GM12878 (cell line): ENCODE results near the gene HELZ. TPM values are rescaled to one million over a fixed set of nuclear protein-coding genes. Genes with fewer than 3 reads are reported as not detected.

Experiments
- ATAC-seq: fragments of 200-7000 bp; cut with Tn5 transposase; 3 replicates; pipeline ENCODE4 v1.9.1; 2020; ENCODE audit warnings: mild to moderate bottlenecking, moderate library complexity
- BruUV-seq: library from RNA; stranded (reverse); fragments of 400-500 nt; replicated peaks from 2 replicates; lab custom pipeline; 2021; lab: Mats Ljungman, UMichigan
- CTCF ChIA-PET: fragments of 300-600 bp; sonication (Branson Sonifier 250); formaldehyde crosslinking; extraction: SDS; loops from one replicate; lab custom pipeline; 2021; ENCODE audit warnings: inconsistent platforms; lab: Yijun Ruan, JAX
- POLR2A ChIA-PET: fragments of 350-600 bp; formaldehyde crosslinking; extraction: SDS; loops from one replicate; lab custom pipeline; 2021; ENCODE audit warnings: inconsistent platforms; lab: Charles Lee
- RAD21 ChIA-PET: fragments of 300-600 bp; sonication (Branson Sonifier 250); formaldehyde crosslinking; loops from one replicate; lab custom pipeline; 2023; ENCODE audit warnings: antibody characterized with exemption; ENCODE audit not compliant: unreplicated experiment; lab: Charles Lee
- SMC1A ChIA-PET: fragments of 300-600 bp; sonication (Branson Sonifier 250); formaldehyde crosslinking; loops from one replicate; lab custom pipeline; 2023; ENCODE audit not compliant: unreplicated experiment, uncharacterized antibody; lab: Charles Lee
- DNase-seq: peaks from one replicate; pipeline ENCODE4 v3.0.0-alpha.2; 2011; ENCODE audit warnings: low read depth, low spot score
- FAIRE-seq: peaks from 3 replicates; lab custom pipeline; 2011; peaks lifted over from hg19 to GRCh38; lab: Jason Lieb, UNC
- H2AFZ ChIP-seq: 2 replicates; pipeline ENCODE4 v1.6.0; 2011; ENCODE audit warnings: low read depth, low read length, control low read depth; ENCODE audit not compliant: control insufficient read depth
- H3K27ac ChIP-seq: 2 replicates; pipeline ENCODE4 v1.5.1; 2011; ENCODE audit warnings: control low read depth; ENCODE audit not compliant: control insufficient read depth, insufficient read depth
- H3K27me3 ChIP-seq, 2 experiments: replicated peaks in 1 of 2; 2 replicates each; pipeline versions ENCODE4 v1.6.0 to v1.6.1; 2011; ENCODE audit warnings: low read length in 1 of 2; ENCODE audit not compliant: control insufficient read depth in 2 of 2, insufficient read depth in 2 of 2
- H3K36me3 ChIP-seq, 2 experiments: 2 replicates each; pipeline ENCODE4 v1.5.1; 2011; ENCODE audit warnings: low read length in 1 of 2; ENCODE audit not compliant: control insufficient read depth in 2 of 2, insufficient read depth in 2 of 2
- H3K4me1 ChIP-seq: 2 replicates; pipeline ENCODE4 v1.6.1; 2011; ENCODE audit warnings: mild to moderate bottlenecking, low read length, moderate library complexity, mixed read lengths; ENCODE audit not compliant: control insufficient read depth, insufficient read depth
- H3K4me2 ChIP-seq: 2 replicates; pipeline ENCODE4 v1.6.0; 2011; ENCODE audit warnings: control low read depth; ENCODE audit not compliant: control insufficient read depth, insufficient read depth
- H3K4me3 ChIP-seq: fragments of 200-600 bp; sonication (generic); 2 replicates; pipeline ENCODE4 v1.5.1; 2016
- H3K79me2 ChIP-seq: 2 replicates; pipeline ENCODE4 v1.6.0; 2011; ENCODE audit warnings: low read length; ENCODE audit not compliant: control insufficient read depth, insufficient read depth
- H3K9ac ChIP-seq: 2 replicates; pipeline ENCODE4 v1.8.0; 2011; ENCODE audit warnings: low read length, control low read depth, mixed read lengths; ENCODE audit not compliant: control insufficient read depth, insufficient read depth
- H3K9me3 ChIP-seq: replicated peaks from 3 replicates; pipeline ENCODE4 v1.5.1; 2011; ENCODE audit warnings: mild to moderate bottlenecking, low read length; ENCODE audit not compliant: control insufficient read depth, insufficient read depth
- H4K20me1 ChIP-seq: 2 replicates; pipeline ENCODE4 v1.6.0; 2011; ENCODE audit not compliant: control insufficient read depth, insufficient read depth
- BHLHE40 ChIP-seq, 2 experiments: fragments of 450-650 bp in 1 of 2; IDR thresholded peaks; 2 replicates each; pipeline ENCODE4 v1.6.1; 2011 to 2017; ENCODE audit warnings: low read depth in 2 of 2, borderline replicate concordance in 1 of 2, improper control_type of control experiment in 1 of 2, low read length in 1 of 2, mild to moderate bottlenecking in 1 of 2
- CEBPZ ChIP-seq: fragments of 150-350 bp; IDR thresholded peaks from 2 replicates; pipeline ENCODE4 v1.6.1; 2016; ENCODE audit warnings: low read depth, low read length
- EGR1 ChIP-seq, 2 experiments: IDR thresholded peaks; 1 replicate in 1 of 2; 2 replicates in 1 of 2; pipeline ENCODE4 v1.6.1; 2011 to 2012; ENCODE audit warnings: low read depth in 2 of 2, low read length in 2 of 2, borderline replicate concordance in 1 of 2, mild to moderate bottlenecking in 1 of 2, moderate library complexity in 1 of 2
- HDAC2 ChIP-seq: fragments of 200-600 bp; sonication (generic); IDR thresholded peaks from 2 replicates; pipeline ENCODE4 v1.6.1; 2017
- KAT2A ChIP-seq: conservative IDR thresholded peaks from 2 replicates; pipeline ENCODE4 v1.6.1; 2011; ENCODE audit warnings: low read depth, low read length; ENCODE audit not compliant: control insufficient read depth
- MEF2A ChIP-seq: IDR thresholded peaks from 2 replicates; pipeline ENCODE4 v1.6.1; 2011; ENCODE audit warnings: low read depth, mild to moderate bottlenecking, low read length, moderate library complexity; ENCODE audit not compliant: insufficient read depth
- MEF2B ChIP-seq: fragments of 450-650 bp; IDR thresholded peaks from 2 replicates; pipeline ENCODE4 v1.6.1; 2018; ENCODE audit warnings: mild to moderate bottlenecking, moderate library complexity; ENCODE audit not compliant: partially characterized antibody, poor library complexity, severe bottlenecking
- MYC ChIP-seq: IDR thresholded peaks from 2 replicates; pipeline ENCODE4 v1.6.1; 2011; ENCODE audit warnings: mild to moderate bottlenecking, low read length, moderate library complexity, inconsistent platforms; ENCODE audit not compliant: insufficient read depth, insufficient replicate concordance, insufficient read length, severe bottlenecking
- NR2C2 ChIP-seq: IDR thresholded peaks from 2 replicates; pipeline ENCODE4 v1.6.1; 2011; ENCODE audit warnings: borderline replicate concordance, low read depth; ENCODE audit not compliant: control insufficient read depth, insufficient read length
- PAX5 ChIP-seq: IDR thresholded peaks from 2 replicates; pipeline ENCODE4 v1.6.1; 2011; ENCODE audit warnings: low read depth, low read length, borderline replicate concordance
- POU2F2 ChIP-seq: IDR thresholded peaks from 3 replicates; pipeline ENCODE4 v1.6.1; 2011; ENCODE audit warnings: low read depth, mild to moderate bottlenecking, low read length, borderline replicate concordance
- RAD21 ChIP-seq: IDR thresholded peaks from 2 replicates; pipeline ENCODE4 v1.6.1; 2011; ENCODE audit warnings: mild to moderate bottlenecking, low read depth, low read length, moderate library complexity; ENCODE audit not compliant: insufficient read depth
- RFX5 ChIP-seq: IDR thresholded peaks from 2 replicates; pipeline ENCODE4 v1.6.1; 2011; ENCODE audit warnings: low read depth, low read length, improper control_type of control experiment
- SMAD5 ChIP-seq: IDR thresholded peaks from 2 replicates; pipeline ENCODE4 v1.6.1; 2016; ENCODE audit warnings: antibody characterized with exemption, low read depth
- SP1 ChIP-seq: IDR thresholded peaks from one replicate; pipeline ENCODE4 v1.6.1; 2011; ENCODE audit warnings: low read depth, low read length
- SREBF1 ChIP-seq: IDR thresholded peaks from 2 replicates; pipeline ENCODE4 v1.6.1; 2012; ENCODE audit warnings: mild to moderate bottlenecking, low read length
- TBL1XR1 ChIP-seq: IDR thresholded peaks from 2 replicates; pipeline ENCODE4 v1.6.1; 2012; ENCODE audit warnings: low read depth, low read length, improper control_type of control experiment
- TCF3 ChIP-seq: IDR thresholded peaks from 2 replicates; pipeline ENCODE4 v1.6.1; 2012; ENCODE audit warnings: low read depth, mild to moderate bottlenecking, low read length, borderline replicate concordance; ENCODE audit not compliant: insufficient read depth
- ZNF384 ChIP-seq: IDR thresholded peaks from 2 replicates; pipeline ENCODE4 v1.6.1; 2012; ENCODE audit warnings: low read depth, mild to moderate bottlenecking, low read length, improper control_type of control experiment, borderline replicate concordance
- WGBS: methylation state at CpG from one replicate; pipeline ENCODE4 v1.1.6; 2016; ENCODE audit warnings: low lambda C conversion rate; ENCODE audit not compliant: insufficient replicate concordance, insufficient coverage; ENCODE audit errors: missing lambda C conversion rate; 5-methylcytosine and 5-hydroxymethylcytosine counted together
- in situ Hi-C: fragments of 300-500 bp; cut with MboI; formaldehyde crosslinking; loops from 9 replicates; pipeline ENCODE4 v1.14.3; 2018; ENCODE audit warnings: mixed read lengths
- intact Hi-C: fragments of 100-400 bp; cut with micrococcal nuclease; formaldehyde crosslinking; loops from one replicate; pipeline ENCODE4 v1.14.2; 2022; ENCODE audit not compliant: unreplicated experiment
- polyA plus RNA-seq, 11 experiments: library from polyadenylated mRNA; depleted of rRNA in 4 of 11; unstranded in 6 of 11; stranded (reverse) in 5 of 11; fragments of >200 nt; fragmentation: Nextera tagmentation in 4 of 11; fragmentation: Illumina TruSeq in 1 of 11; extraction: Ambion mirVana in 4 of 11; extraction: Trizol in 1 of 11; gene quantifications; 1 replicate in 1 of 11; 2 replicates in 10 of 11; pipeline versions ENCODE4 v1.2.1 to v1.2.3, GENCODE V29; 2011 to 2016; ENCODE audit warnings: inconsistent platforms in 2 of 11, missing spikeins in 2 of 11, low read depth in 1 of 11
- total RNA-seq, 4 experiments: library from RNA; depleted of rRNA in 3 of 4; stranded (reverse); fragments of >200 nt in 3 of 4; fragmentation: Illumina TruSeq in 1 of 4; extraction: Trizol in 1 of 4; gene quantifications; 2 replicates each; pipeline versions ENCODE4 v1.2.1 to v1.2.3, GENCODE V29; 2013 to 2021
- TF ChIP-seq, protein P1 (sequence below): fragments of 450-650 bp; IDR thresholded peaks from 2 replicates; pipeline ENCODE4 v1.6.1; 2017; ENCODE audit warnings: borderline replicate concordance

The HELZ gene
- total and polyA plus RNA-seq, 10 of the 15 experiments (the other 5 are each of a cell fraction or from before 2014, with no cell fraction given), result 1.5 to 36.8 (median 19.1) TPM

DNA sequence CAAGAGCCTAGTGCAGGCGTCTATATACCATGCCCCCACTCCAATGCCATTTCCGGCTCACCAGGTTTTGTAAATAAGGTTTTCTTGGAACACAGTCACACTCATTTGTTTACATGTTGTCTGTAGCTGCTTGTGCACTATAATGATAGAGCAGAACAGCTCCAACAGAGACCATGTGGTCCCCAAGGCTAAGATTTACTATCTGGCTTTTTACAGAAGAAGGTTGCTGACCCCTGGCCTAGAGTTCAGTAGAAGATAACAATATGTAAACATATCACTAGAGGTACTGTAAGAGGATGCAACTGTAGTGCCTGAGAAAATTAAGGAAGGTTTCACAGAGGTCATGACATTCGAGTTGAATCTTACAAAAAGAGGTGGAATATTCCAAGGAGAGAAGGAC lies 134.4 kb downstream of the HELZ start:
- 95% methylated on average over 3 of the region's 3 CpGs for WGBS
- DNase-seq (no peak), ATAC-seq (no peak), FAIRE-seq (no peak)
- intact Hi-C loops, result no loop called here
- CTCF ChIA-PET, result no interaction called here
- H3K27me3 ChIP-seq, result no peaks in the 10 kb centered on the region
- H3K4me1 ChIP-seq, result no peaks in the 10 kb centered on the region
- TF ChIP-seq MEF2B (no peak), SMAD5 (no peak), MEF2A (no peak), MYC (no peak), POU2F2 (no peak), SP1 (no peak), PAX5 (no peak), KAT2A (no peak), SREBF1 (no peak), TCF3 (no peak), RFX5 (no peak), ZNF384 (no peak), NR2C2 (no peak), RAD21 (no peak), BHLHE40 (IDR thresholded peaks at IDR 0.05; ENCODE audit: borderline replicate concordance in 1 of 2, low read depth in 2 of 2, low read length in 1 of 2) (no peak), EGR1 (IDR thresholded peaks at IDR 0.05; ENCODE audit: borderline replicate concordance in 1 of 2, low read depth in 2 of 2, low read length in 2 of 2) (no peak), HDAC2 (no peak), TBL1XR1 (no peak), CEBPZ (no peak)
- TF ChIP-seq, protein P1, sequence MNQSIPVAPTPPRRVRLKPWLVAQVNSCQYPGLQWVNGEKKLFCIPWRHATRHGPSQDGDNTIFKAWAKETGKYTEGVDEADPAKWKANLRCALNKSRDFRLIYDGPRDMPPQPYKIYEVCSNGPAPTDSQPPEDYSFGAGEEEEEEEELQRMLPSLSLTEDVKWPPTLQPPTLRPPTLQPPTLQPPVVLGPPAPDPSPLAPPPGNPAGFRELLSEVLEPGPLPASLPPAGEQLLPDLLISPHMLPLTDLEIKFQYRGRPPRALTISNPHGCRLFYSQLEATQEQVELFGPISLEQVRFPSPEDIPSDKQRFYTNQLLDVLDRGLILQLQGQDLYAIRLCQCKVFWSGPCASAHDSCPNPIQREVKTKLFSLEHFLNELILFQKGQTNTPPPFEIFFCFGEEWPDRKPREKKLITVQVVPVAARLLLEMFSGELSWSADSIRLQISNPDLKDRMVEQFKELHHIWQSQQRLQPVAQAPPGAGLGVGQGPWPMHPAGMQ, result no peak
- H3K4me3 ChIP-seq, result no peak overlapping the region
- H2AFZ ChIP-seq, result no peak overlapping the region
- POLR2A ChIA-PET, result no interaction called here
- H3K4me2 ChIP-seq, result no peak overlapping the region
- no TSS peak for BruUV-seq
- no peaks in the 10 kb centered on the region; the same call in 2 of the 3 replicates for H3K9me3 ChIP-seq
- in situ Hi-C loops, result no loop called here
- H4K20me1 ChIP-seq, result no peaks in the 10 kb centered on the region
- H3K27ac ChIP-seq, result no peak overlapping the region
- RAD21 ChIA-PET, result interaction anchor here (0.9 kb wide), 1 partner anchor 137 kb away, joined by 3 read pairs; no protein-coding TSS in a partner anchor
- SMC1A ChIA-PET, result interaction anchor here (1.8 to 2.0 kb wide), 2 partner anchors 11 to 176 kb away, joined by 4 to 6 read pairs; no protein-coding TSS in a partner anchor
- peaks cover 14 to 29% of the 10 kb centered on the region in 2 experiments for H3K36me3 ChIP-seq
- H3K9ac ChIP-seq, result no peak overlapping the region
- H3K79me2 ChIP-seq, result no peaks in the 10 kb centered on the region
